ENCODE measurements around the gene C8B.

- TF ChIP-seq EZH2 (IDR thresholded peaks at IDR 0.05; ENCODE audit: insufficient read depth, poor library complexity, severe bottlenecking), result no peak
- no peak for TF ChIP-seq EZH2phosphoT487 (IDR thresholded peaks at IDR 0.05; ENCODE audit: insufficient read depth, low read depth)
Observed at GRCh38 chr1:56993475-56993874, 27.7 kb upstream of the C8B start.
